ENCODE results near the gene PSMG3. TPM values are rescaled to one million over a fixed set of nuclear protein-coding genes. Genes with fewer than 3 reads are reported as not detected.

The PSMG3 gene
- total and polyA plus RNA-seq, 2 experiments from 2014 or later: 28.3 to 84.8 TPM

DNA sequence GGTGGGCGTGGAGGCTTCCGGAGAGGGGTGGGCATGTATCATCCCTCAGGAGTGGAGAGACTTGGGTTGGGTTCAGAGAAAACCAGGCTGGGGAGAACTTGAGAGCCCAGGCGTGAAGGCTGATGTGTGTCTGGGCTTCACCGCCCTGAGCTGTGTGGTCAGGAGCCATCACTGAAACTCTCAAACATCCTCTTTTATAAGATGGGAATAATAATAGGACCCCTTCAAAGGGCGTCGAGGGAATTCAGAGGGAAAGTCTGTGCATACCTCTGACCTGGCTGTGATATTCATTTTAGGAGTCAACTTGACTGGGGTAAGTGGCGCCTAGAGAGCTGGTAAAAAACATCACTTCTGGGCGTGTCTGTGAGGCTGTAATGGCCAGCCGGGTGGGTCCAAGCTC is 21.1 kb upstream of the PSMG3 start:
- peaks cover 15% of the 10 kb centered on the region for H3K9me3 Mint-ChIP-seq

DNA sequence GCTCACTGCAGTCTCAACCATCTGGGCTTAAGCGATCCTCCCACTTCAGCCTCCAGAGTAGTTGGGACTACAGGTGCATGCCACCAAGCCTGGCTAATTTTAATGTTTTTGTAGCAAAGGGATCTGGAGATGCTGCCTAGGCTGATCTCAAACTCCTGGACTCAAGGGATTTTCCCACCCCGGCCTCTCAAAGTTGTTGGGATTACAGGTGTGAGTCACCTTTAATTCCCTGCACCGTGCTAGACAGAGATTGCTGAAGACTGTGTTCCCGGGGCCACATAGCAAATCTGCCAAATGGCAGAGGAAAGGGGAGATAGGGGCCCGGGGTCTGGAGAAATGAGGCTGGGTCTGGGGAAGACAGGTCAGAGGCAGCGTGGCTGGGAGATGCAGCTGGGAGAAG is 20.6 kb upstream of the PSMG3 start:
- H2AFZ ChIP-seq: no peak overlapping the region
- Mint-ChIP-seq H3K36me3 (ENCODE audit: low read depth) (peaks cover 14% of the 10 kb centered on the region; the same call in 1 of the 3 replicates), H3K27ac (no peak overlapping the region), H3K9me3 (peaks cover 15% of the 10 kb centered on the region), H3K27me3 (ENCODE audit: insufficient read depth, low read depth, poor library complexity) (peaks cover 13% of the 10 kb centered on the region), H3K4me3 (no peak overlapping the region), H3K4me1 (peaks cover 7% of the 10 kb centered on the region; the same call in 1 of the 3 replicates)
- ATAC-seq (no peak), DNase-seq (ENCODE audit: low spot score) (no peak)
- H3K4me1 ChIP-seq (ENCODE audit: insufficient read depth): no peaks in the 10 kb centered on the region
- H3K27me3 ChIP-seq (ENCODE audit: insufficient read depth): no peaks in the 10 kb centered on the region
- TF ChIP-seq EZH2 (IDR thresholded peaks at IDR 0.05; ENCODE audit: low read depth, unreplicated experiment) (no peak), CTCF (conservative IDR thresholded peaks at IDR 0.05; ENCODE audit: low read depth in 2 of 2) (no peak), ETS1 (IDR thresholded peaks at IDR 0.05) (no peak), STAT1 (IDR thresholded peaks at IDR 0.05; ENCODE audit: unreplicated experiment) (no peak), EZH2phosphoT487 (IDR thresholded peaks at IDR 0.05; ENCODE audit: unreplicated experiment) (no peak), JUNB (IDR thresholded peaks at IDR 0.05; ENCODE audit: unreplicated experiment) (no peak), ZNF331 (CRISPR knock-in tag; IDR thresholded peaks at IDR 0.05; ENCODE audit: low read depth) (no peak), NANOG (IDR thresholded peaks at IDR 0.05; ENCODE audit: borderline replicate concordance) (no peak), CREB1 (CRISPR knock-in tag; IDR thresholded peaks at IDR 0.05; ENCODE audit: low read depth) (no peak)
- TF ChIP-seq, protein P1, sequence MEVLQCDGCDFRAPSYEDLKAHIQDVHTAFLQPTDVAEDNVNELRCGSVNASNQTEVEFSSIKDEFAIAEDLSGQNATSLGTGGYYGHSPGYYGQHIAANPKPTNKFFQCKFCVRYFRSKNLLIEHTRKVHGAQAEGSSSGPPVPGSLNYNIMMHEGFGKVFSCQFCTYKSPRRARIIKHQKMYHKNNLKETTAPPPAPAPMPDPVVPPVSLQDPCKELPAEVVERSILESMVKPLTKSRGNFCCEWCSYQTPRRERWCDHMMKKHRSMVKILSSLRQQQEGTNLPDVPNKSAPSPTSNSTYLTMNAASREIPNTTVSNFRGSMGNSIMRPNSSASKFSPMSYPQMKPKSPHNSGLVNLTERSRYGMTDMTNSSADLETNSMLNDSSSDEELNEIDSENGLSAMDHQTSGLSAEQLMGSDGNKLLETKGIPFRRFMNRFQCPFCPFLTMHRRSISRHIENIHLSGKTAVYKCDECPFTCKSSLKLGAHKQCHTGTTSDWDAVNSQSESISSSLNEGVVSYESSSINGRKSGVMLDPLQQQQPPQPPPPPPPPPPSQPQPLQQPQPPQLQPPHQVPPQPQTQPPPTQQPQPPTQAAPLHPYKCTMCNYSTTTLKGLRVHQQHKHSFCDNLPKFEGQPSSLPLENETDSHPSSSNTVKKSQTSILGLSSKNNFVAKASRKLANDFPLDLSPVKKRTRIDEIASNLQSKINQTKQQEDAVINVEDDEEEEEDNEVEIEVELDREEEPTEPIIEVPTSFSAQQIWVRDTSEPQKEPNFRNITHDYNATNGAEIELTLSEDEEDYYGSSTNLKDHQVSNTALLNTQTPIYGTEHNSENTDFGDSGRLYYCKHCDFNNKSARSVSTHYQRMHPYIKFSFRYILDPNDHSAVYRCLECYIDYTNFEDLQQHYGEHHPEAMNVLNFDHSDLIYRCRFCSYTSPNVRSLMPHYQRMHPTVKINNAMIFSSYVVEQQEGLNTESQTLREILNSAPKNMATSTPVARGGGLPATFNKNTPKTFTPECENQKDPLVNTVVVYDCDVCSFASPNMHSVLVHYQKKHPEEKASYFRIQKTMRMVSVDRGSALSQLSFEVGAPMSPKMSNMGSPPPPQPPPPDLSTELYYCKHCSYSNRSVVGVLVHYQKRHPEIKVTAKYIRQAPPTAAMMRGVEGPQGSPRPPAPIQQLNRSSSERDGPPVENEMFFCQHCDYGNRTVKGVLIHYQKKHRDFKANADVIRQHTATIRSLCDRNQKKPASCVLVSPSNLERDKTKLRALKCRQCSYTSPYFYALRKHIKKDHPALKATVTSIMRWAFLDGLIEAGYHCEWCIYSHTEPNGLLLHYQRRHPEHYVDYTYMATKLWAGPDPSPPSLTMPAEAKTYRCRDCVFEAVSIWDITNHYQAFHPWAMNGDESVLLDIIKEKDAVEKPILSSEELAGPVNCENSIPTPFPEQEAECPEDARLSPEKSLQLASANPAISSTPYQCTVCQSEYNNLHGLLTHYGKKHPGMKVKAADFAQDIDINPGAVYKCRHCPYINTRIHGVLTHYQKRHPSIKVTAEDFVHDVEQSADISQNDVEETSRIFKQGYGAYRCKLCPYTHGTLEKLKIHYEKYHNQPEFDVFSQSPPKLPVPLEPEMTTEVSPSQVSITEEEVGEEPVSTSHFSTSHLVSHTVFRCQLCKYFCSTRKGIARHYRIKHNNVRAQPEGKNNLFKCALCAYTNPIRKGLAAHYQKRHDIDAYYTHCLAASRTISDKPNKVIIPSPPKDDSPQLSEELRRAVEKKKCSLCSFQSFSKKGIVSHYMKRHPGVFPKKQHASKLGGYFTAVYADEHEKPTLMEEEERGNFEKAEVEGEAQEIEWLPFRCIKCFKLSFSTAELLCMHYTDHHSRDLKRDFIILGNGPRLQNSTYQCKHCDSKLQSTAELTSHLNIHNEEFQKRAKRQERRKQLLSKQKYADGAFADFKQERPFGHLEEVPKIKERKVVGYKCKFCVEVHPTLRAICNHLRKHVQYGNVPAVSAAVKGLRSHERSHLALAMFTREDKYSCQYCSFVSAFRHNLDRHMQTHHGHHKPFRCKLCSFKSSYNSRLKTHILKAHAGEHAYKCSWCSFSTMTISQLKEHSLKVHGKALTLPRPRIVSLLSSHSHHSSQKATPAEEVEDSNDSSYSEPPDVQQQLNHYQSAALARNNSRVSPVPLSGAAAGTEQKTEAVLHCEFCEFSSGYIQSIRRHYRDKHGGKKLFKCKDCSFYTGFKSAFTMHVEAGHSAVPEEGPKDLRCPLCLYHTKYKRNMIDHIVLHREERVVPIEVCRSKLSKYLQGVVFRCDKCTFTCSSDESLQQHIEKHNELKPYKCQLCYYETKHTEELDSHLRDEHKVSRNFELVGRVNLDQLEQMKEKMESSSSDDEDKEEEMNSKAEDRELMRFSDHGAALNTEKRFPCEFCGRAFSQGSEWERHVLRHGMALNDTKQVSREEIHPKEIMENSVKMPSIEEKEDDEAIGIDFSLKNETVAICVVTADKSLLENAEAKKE (CRISPR knock-in tag; IDR thresholded peaks at IDR 0.05): no peak
- H3K27ac ChIP-seq (ENCODE audit: low read depth): no peak overlapping the region
- H3K79me2 ChIP-seq (replicated peaks; ENCODE audit: insufficient read depth): no peaks in the 10 kb centered on the region
- no peaks in the 10 kb centered on the region for H3F3A ChIP-seq (replicated peaks; ENCODE audit: low read depth)
- no peak overlapping the region for H3K4me2 ChIP-seq
- H3K4me3 ChIP-seq: no peak overlapping the region
- no peaks in the 10 kb centered on the region for H3K36me3 ChIP-seq (ENCODE audit: insufficient read depth)
- no peaks in the 10 kb centered on the region for H4K20me1 ChIP-seq (replicated peaks; ENCODE audit: insufficient read depth)
- no peaks in the 10 kb centered on the region for H3K9me2 ChIP-seq (ENCODE audit: insufficient read depth)

More for the DNA sequence above, 21.1 kb upstream of the PSMG3 start:
- ATAC-seq: no peak
- Histone ChIP-seq H2AFZ (no peak overlapping the region), H3K27me3 (ENCODE audit: insufficient read depth) (no peaks in the 10 kb centered on the region), H3K4me2 (no peak overlapping the region), H3K79me2 (replicated peaks; ENCODE audit: insufficient read depth) (no peaks in the 10 kb centered on the region), H3K27ac (ENCODE audit: low read depth) (no peak overlapping the region), H4K20me1 (replicated peaks; ENCODE audit: insufficient read depth) (no peaks in the 10 kb centered on the region), H3K36me3 (ENCODE audit: insufficient read depth) (no peaks in the 10 kb centered on the region), H3K4me3 (no peak overlapping the region), H3K9me2 (ENCODE audit: insufficient read depth) (no peaks in the 10 kb centered on the region), H3K4me1 (ENCODE audit: insufficient read depth) (no peaks in the 10 kb centered on the region), H3F3A (replicated peaks; ENCODE audit: low read depth) (no peaks in the 10 kb centered on the region)
- no peak overlapping the region for H3K4me3 Mint-ChIP-seq
- TF ChIP-seq POLR2AphosphoS5 (IDR thresholded peaks at IDR 0.05; ENCODE audit: low read depth) (no peak), JUNB (IDR thresholded peaks at IDR 0.05; ENCODE audit: unreplicated experiment) (no peak)
- no peak overlapping the region for H3K27ac Mint-ChIP-seq
- DNase-seq (ENCODE audit: low spot score): no peak
- H3K36me3 Mint-ChIP-seq (ENCODE audit: low read depth): peaks cover 14% of the 10 kb centered on the region; the same call in 1 of the 3 replicates
- peaks cover 7% of the 10 kb centered on the region; the same call in 1 of the 3 replicates for H3K4me1 Mint-ChIP-seq
- peaks cover 13% of the 10 kb centered on the region for H3K27me3 Mint-ChIP-seq (ENCODE audit: insufficient read depth, low read depth, poor library complexity)
